HG03196 (cell line): Measurements from ENCODE around the gene ZNF804A.
A peak's percentile ranks its signal among the peaks of the same experiment; 100 is the strongest.

ENCODE experiments used
- ATAC-seq: cut with Tn5 transposase; IDR thresholded peaks from one replicate; pipeline ENCODE4 v1.9.1; 2021; ENCODE audit not compliant: unreplicated experiment

The ZNF804A gene

DNA sequence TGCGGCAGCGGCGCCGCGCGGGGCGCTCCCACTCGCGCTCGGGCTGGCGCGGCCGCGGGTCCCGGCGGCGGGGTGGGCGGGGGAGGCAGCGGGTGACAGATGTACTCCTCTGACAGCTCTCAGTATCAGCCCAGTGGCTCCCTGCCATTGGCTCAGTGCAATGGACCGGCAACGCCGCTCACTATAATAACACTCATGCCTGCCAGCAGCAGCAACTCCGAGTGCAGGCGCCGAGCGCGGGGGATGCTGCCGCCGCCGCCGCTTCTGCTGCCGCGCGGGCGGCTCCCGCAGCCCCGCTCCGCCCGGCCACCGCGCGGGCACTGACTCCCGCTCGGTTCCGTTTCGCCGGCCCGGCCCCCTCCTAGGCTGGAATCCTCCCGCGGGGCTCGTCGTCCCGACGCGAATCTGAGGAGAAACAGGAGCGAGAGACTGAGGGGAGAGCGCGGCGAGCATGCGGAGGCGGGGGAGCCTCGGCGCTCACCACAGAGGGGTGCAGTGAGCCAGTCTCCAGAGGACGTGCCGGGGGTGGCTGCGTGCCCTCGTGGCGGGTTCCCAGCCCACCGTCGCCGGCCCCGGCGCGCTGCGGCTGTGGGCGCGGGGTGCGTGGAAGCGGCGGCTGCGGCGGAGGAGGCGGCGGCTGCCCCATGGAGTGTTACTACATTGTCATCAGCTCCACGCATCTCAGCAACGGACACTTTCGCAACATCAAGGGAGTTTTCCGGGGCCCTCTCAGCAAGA lies at the start of gene ZNF804A:
ZNF804A (plus strand) TSS at position 214 of the 738 bp plus-strand sequence; CDS start at position 645, 431 bp downstream.
- peak; percentile 83 for ATAC-seq

DNA sequence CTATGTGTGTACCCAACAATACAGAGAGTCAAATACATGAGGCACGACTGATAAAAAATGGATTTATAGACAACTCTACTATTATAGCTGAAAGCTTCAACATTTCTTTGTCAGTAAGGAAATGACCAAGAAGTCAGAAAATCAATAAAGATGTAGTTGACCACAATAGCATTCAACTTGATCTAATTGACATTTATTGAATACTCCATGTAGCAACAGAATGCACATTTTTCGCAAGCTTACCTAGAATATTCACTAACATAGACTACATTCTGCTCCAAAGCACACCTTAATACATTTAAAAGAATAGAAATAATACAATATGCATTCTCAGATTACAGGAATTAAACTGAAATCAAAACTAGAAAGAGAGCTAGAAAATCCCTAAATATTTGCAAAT lies 49.2 kb upstream of the ZNF804A start:
- no peak for ATAC-seq

DNA sequence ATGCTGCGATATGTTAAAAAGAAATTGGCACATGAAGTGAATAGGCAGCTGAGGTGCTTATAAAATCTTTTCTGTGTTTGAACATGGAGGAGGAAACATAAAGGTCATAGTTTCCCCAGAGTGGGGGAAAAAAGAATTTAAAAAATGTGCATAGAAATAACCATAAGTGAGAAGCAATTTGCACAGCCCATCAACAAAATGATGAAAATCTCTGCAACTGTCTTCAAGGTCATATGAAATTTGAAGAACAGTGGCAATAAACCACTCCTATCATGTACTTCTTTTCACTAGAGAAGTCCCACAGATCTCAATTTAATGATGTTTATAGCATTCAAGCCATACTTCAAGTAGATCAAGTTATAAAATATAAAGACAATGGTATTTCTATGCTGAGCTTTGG lies 46.7 kb upstream of the ZNF804A start:
- no peak for ATAC-seq

DNA sequence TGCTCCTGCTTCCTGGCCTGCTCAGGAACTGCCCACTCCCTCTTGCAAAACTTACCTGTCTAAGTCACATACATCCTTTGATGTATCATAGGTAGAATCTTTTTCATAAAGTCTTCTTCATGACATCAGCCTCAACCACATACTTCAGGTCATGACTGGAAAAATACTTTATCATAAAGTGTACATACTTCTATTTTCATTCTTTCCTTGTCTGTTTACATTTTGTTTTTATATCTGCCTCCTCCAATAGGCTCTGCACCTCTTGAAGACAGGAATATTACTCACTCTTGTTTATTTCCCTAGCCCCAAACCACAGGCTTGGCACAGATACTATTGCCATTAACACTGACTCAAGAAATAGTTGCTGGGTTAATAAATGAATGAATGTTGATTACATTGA lies 43.6 kb upstream of the ZNF804A start:
- no peak for ATAC-seq

DNA sequence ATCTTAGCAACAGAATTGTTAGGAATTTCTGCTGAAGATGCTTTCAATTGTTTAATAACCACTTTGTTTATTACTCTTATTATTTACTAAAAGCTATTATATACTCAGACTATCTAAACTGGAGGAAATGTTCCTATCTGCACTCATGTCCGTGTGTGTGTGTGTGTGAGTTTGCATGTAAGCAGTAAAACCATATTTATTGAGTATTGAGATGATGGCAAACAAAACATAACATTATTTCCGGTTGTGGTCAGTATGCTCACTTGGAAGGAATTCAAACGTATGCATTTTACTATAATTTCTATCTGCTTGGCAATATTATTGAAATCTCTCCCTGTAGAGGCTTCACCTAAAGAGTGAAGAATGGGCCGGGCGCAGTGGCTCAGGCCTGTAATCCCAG lies 43.0 kb upstream of the ZNF804A start:
- ATAC-seq, result no peak

DNA sequence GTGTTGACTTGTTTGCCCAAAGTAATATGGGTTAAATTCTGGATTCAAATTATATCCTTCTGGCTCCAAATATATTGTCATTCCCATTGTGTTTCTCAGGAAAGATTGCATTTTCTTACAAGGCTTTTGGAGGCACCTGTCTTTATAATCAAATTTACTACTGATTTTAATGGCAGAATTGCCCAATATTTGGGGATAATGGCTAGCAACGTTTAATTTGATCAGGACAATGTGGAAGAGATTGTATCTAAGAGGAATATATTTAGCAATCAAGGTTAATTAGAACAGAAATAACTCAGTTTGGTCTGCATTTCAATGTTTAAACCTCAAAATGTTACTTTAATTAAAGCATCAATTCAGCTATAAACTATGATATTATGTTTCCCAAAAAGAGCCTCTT lies 41.7 kb upstream of the ZNF804A start:
- ATAC-seq, result no peak

DNA sequence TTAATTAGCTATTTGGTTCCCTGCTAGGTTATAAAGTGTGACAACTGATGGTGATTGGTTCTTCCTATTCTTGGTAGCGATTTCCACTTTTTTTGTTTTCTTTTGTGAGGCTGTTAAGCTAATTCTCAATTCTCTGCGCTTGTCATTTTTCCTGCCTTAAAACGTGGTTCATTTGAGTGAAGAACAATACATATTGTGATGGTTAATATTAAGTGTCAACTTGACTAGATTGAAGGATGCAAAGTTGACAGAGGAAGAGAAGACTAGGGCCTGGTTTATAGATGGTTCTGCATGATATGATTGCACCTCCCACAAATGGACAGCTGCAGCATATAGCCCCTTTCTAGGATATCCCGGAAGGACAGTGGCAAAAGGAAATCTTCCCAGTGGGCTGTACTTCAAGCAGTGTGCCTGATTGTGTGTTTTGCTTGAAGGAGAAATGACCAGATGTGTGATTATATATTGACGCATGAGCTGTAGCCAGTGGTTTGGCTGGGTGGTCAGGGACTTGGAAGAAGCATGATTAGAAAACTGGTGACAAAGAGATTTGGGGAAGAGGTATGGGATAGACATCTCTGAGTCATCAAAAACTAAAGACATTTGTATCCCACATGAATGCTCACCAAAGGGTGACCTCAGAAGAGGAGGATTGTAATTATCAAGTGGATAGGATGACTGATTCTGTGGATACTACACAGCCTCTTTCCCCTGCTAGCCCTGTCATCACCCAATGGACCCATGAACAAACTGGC lies 39.4 kb upstream of the ZNF804A start:
- ATAC-seq, result no peak

DNA sequence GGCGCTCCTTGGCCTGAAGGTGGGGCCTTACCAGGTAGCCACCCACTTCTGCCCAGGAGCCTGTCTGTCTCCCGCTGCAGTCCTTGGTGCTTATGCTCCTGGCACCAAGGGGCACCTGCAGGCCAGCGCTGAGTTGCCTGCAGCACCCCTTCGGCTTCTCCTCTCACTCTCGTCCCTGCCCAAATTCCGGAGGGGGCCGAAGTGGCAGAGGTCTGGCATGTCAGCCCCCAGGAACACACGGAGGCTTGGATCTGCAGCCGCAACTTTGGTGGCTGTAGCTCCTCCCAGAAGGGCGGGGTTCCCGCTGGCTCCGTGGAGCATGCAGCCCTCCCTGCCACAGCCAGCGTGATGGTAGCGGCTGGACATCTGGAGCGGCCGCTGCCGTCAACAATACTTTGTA lies 37.7 kb upstream of the ZNF804A start:
- no peak for ATAC-seq

DNA sequence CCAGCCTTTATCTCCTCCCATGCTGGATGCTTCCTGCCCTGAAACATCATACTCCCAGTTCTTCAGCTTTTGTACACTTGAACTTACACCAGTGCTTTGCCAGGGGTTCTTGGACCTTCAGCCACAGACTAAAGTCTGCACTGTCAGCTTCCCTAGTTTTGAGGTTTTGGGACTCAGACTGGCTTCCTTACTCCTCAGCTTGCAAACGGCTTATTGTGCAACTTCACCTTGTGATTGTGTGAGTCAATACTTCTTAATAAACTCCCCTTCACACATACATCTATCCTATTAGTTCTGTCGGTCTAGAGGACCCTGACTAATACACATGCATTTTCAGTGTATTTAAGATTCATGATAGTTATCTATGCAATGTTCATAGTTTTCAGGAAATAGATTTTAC lies 35.8 kb upstream of the ZNF804A start:
- no peak for ATAC-seq

DNA sequence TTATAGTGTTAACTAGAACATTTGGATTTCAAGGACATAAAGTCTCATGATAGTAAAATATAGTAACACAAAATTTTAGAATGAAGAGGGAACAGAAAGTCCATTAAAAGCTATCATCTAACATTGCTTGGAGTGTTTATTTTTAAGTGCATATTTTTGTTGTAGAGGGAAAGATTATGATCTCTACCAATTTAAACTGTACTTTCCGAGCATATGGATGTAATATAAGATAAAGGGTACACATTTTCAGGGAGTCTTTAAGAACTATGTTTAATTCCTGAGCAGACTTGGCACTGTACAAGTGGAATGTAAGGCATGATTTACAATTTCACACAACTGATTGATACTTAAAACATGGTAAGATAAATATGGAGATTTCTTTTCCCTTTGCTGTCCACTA lies 34.2 kb upstream of the ZNF804A start:
- no peak for ATAC-seq

DNA sequence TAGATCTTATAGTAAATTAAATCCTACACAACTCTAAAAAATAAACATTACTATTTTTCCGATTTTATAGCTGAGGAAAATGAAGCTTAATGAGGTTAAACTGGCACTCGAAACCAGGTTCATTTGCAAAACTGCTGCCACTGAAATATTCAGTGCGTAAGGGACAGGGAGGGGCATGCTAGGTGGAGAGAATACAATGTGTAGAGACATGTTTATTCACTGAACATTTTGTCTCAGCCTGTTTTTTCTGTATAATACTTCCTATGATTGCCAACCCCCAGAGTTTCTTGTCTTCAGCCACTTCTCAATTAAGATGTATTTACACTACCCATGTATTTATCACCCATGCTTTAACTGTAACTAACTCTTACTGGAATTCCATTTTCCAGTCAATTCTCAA lies 31.6 kb upstream of the ZNF804A start:
- ATAC-seq, result no peak

DNA sequence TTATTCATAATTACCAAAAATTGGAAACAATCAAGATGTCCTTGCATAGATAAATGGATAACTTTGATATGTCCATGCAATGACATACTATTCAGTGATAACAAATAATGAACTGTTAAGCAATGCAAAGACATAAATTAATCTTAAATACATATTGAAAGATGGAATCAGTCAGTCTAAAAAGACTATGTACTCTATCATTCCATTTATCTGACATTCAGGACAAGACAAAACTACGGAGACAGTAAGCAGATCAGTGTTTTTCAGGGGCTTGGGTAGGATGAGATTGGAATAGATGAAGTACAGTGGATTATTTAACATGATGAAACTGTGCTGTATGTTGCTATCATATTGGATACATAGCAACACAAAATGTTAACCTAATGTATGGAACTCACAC lies 21.3 kb upstream of the ZNF804A start:
- no peak for ATAC-seq

DNA sequence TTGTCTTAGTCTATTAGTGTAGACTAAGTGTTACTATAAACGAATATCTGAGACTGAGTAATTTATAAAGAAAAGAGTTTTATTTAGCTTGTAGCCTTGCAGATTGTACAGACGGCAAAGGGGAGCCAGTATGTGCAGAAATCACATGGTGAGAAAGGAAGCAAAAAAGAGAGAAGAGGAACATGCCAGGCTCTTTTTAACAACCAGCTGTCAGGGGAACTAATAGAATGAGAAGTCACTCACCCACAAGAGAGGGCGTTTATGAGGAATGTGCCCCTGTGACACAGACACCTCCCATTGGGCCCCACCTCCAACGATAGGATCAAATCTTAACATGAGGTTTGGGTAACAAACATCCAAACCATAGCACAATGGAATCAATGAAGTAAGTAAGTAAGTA lies 20.6 kb upstream of the ZNF804A start:
- no peak for ATAC-seq

DNA sequence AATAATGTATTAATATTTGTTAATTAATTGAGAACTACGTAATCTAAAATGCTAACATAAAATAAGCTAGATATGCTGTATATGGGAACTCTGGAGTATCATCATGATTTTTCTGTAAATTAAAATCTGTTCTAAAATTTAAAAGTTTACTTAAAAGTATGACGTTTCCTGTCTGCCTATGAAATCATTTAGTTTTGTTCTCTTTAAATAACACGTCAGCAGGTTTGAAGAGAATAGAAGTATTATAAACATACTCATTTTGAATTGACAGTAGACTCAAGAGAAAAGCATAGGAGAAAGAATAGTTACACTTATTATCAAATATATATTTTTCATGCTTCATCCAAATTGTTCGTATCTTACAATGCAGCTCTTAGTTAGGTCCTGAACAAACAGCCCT lies 19.1 kb upstream of the ZNF804A start:
- ATAC-seq, result no peak

DNA sequence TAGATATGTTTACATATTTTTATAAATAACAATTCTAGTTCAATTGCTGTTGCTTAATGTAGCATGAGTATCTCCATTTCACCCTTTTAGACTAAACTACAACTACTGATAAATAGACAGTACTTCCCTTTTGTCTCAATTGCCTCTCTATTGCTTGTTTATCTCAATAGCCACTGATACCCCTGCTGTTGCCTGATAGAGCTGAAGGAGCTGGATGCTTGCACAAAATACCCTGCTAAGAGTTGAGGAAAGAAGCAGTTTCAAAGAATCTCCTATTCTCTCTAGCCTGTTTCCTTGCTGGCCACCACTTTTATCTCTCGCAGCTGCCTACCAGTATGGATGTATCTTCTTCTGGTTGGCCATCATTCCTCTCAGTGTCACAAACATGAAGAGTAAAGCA lies 16.9 kb upstream of the ZNF804A start:
- no peak for ATAC-seq

DNA sequence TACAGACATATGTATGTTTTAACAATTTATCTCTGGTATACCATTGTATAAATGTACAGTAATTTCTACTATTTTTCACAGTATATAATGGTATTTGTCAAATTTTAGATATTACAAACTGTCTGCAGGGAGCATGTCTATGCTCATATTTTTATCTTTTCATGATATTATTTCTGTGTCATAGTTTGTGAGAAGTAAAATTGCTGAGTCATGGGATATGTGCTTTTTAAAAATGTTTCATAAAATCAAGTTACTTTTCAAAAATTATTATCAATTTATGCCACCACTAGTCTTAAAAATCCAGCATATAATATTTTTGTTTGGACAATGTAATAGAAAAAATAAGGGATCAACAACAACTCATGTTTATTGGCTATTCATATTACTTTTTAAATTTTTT lies 9.1 kb upstream of the ZNF804A start:
- no peak for ATAC-seq

DNA sequence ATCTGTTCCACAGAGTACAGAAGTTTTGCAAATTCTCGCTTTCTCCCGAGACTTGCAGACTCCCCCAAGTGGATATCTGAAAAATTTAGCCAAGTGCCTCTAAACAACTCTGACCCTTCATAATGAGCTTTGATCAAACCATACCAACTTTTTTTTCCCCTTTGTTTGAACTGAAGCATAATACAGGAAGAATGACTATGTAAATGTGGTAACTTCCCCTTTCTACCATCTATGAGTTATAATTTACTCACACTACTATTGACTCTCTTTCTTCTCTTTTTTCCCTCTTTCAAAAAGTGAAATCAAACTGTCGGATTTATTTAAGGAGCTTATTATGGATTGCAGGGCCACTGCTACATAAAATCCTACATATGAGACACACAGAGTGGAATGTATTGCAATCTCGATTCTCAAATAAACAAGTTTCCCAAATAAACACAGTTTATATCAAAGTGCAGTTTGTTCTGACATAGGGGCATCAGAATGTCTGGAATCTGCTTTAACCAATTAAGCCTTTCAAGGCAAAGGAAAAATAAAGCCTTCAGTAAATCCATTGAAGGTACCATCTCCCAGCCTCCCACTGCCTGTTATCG lies 1.4 kb upstream of the ZNF804A start:
- ATAC-seq, result peak; percentile 24

DNA sequence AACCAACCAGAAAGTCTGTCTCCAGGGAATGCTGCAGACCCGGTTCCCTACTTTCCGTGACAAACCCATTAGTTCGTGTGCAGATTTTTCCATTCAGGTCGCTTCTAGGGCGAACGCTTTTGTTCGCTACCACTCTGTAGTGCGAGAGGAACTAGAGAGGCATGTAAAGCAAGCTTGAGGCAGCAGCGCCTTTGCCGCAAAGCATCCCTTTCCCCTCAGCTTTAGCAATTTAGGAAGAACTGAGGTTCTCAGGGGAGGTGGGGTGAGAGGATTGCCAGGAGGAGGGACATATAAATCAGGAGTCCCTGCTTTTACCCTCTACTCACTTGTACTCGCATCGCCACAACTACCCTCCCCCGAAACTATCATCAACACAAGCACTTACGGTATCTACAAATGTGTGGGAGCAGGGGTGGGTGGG lies 748 bp upstream of the ZNF804A start:
- ATAC-seq, result no peak

DNA sequence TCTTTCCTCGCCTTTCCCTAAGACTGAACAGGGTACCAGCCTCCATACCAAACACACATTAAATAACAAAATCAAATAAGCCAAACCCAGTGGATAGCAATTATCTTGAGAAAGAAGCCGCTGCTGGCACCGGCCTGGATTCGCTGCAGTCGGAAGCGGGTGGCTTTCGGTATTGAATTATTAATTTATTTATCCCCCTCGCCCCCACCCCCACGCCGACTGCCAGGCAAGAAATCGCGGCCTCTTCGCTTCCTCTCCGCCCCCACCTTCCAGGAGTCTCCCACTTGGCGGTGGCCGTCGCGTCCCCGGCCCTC lies 370 bp upstream of the ZNF804A start:
- peak; percentile 12 for ATAC-seq

DNA sequence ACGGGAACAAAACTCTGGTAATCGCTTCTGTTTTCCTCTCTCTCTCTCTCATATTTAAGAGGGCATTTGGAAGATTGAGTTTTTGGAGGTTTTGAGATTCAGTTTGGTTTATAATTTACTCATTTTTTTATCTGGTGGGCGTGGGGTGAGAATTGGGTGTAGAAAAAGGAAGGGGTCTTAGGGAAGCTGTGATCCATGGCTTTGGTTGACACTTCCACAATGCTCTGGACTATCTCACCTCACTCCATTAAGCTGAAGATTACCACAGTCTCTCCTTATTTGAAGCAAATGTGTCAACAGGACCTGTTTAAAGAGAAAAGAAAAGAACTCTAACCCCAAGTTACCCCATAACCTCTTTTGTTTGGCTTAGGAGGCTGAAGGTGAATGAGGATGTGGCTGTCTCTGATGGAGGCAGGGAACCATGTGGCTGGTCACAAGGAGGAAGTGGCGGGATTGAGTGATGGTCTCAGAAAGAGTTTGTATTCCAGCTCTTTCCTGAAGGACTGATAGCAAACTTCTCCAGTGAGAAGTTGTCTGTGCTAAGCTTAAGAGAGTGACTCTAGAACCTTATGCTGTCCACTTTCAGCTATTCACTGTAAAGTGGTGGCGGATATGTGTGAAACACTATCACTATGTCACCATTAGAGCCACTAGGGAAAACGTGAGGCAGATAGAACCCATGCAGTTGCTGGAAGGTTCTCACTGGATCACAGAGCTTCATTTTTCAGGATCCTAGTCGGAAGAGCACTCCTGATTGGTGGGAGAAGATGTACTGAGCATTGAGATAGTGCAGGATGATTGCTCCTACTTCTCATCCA lies 934 bp downstream of the ZNF804A start:
- no peak for ATAC-seq

DNA sequence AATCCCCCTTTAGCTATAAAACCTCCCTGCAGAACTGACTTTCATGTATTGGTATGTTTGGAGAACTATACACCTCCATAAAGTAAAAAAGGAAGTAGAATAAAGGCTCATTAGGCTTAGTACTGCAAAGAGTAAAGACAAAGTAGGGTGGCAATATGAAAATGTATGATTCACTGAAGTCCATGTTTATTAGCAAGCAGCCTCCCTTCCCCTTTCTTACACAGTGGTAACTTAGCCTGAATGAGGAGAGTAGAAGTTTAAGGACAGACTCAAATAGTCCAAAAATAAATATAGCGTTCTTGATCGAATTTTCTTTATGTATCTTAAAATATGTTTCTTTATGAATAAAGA lies 1.5 kb downstream of the ZNF804A start:
- ATAC-seq, result no peak

DNA sequence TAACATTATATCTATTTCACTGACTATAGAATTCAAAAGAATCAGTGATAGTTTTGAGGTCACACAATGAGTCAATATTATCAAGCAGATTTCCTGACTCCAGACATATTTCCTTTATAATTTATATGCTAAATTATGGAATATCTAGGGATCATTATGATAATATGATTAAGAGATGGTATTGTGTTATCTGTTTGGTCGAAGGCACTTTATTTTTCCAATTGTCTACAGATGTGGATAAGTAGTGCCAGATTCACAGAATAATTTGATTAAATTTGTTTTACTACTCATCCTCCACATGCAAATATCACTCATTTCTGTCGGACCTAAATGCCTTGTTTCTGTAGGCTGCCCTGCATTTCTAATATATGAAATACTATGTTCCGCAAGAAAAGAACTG lies 4.4 kb downstream of the ZNF804A start:
- ATAC-seq, result no peak
